Stomach smooth muscle (tissue), 2 donors: Measurements from ENCODE around the gene CELF2.

Experiments
- H3K27ac ChIP-seq: one replicate; pipeline ENCODE4 v1.7.0; 2013; ENCODE audit warnings: mild to moderate bottlenecking, low read length, inconsistent platforms
- H3K27me3 ChIP-seq, 2 donors: one replicate each; pipeline ENCODE4 v1.7.0; 2013; ENCODE audit warnings: low read length in 2 of 2; ENCODE audit not compliant: insufficient read depth in 2 of 2, control insufficient read depth in 1 of 2
- H3K36me3 ChIP-seq, 2 donors: one replicate each; pipeline ENCODE4 v1.7.0; 2013; ENCODE audit warnings: low read length in 2 of 2; ENCODE audit not compliant: control insufficient read depth in 2 of 2, insufficient read depth in 2 of 2
- H3K4me1 ChIP-seq: one replicate; pipeline ENCODE4 v1.7.0; 2013; ENCODE audit warnings: low read length; ENCODE audit not compliant: control insufficient read depth, insufficient read depth
- H3K4me3 ChIP-seq, 2 donors: one replicate each; pipeline ENCODE4 v1.7.0; 2013; ENCODE audit warnings: low read length in 2 of 2
- H3K9ac ChIP-seq, 2 donors: one replicate each; pipeline ENCODE4 v1.7.0; 2013; ENCODE audit warnings: low read length in 2 of 2, mild to moderate bottlenecking in 1 of 2
- H3K9me3 ChIP-seq, 2 donors: one replicate each; pipeline ENCODE4 v1.7.0; 2013; ENCODE audit warnings: low read length in 2 of 2; ENCODE audit not compliant: control insufficient read depth in 2 of 2
- donor health status: healthy.
- donor health status: Pancreatic carcinoma.

The CELF2 gene

GRCh38 chr10:11004144-11005077 is 13.3 kb upstream of the CELF2 start:
- Histone ChIP-seq H3K9me3 (no peaks in the 10 kb centered on the region), H3K9ac (no peak overlapping the region), H3K36me3 (no peaks in the 10 kb centered on the region), H3K27me3 (no peaks in the 10 kb centered on the region), H3K4me3 (no peak overlapping the region), H3K4me1 (no peaks in the 10 kb centered on the region), H3K27ac (no peak overlapping the region)

GRCh38 chr10:11005725-11006427 is 11.8 kb upstream of the CELF2 start:
- Histone ChIP-seq H3K27me3 (no peaks in the 10 kb centered on the region), H3K9ac (no peak overlapping the region), H3K27ac (no peak overlapping the region)

GRCh38 chr10:11006428-11006825 is 11.2 kb upstream of the CELF2 start:
- Histone ChIP-seq H3K36me3 (no peaks in the 10 kb centered on the region), H3K9me3 (no peaks in the 10 kb centered on the region), H3K27me3 (no peaks in the 10 kb centered on the region), H3K4me1 (no peaks in the 10 kb centered on the region), H3K9ac (no peak overlapping the region), H3K27ac (no peak overlapping the region), H3K4me3 (no peak overlapping the region)

More at GRCh38 chr10:11005725-11006427, 11.8 kb upstream of the CELF2 start:
- Histone ChIP-seq H3K9me3 (no peaks in the 10 kb centered on the region), H3K36me3 (no peaks in the 10 kb centered on the region), H3K4me1 (no peaks in the 10 kb centered on the region), H3K4me3 (no peak overlapping the region)

DNA sequence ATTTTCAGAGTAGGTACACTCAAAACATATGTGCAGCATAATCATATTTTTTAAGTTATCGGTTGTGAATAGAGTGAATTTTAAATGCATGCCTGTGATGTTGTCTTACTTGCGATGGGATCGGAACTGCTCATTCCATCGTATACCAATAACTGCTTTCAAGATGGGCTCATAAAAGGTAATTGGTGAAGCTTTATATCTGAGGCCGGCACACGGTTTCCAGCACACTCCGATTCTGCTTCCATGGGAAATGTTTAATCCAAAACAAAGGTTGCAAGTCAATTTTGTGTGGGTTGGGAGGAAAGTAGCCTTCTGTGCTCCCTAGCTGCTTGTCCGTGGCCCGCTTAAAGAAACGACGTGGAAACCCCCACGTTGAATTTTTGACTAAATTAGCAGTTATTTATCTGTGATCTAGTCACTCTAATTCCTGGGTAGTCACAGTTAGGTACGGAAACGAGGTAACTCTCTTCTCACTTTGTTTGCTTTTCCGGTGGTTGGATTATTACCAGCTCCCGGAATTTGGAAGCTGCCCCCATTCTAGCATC is 10.1 kb upstream of the CELF2 start:
- H3K4me3 ChIP-seq, result no peak overlapping the region
- H3K27ac ChIP-seq, result no peak overlapping the region
- no peaks in the 10 kb centered on the region for H3K27me3 ChIP-seq
- H3K4me1 ChIP-seq, result no peaks in the 10 kb centered on the region
- H3K36me3 ChIP-seq, result no peaks in the 10 kb centered on the region
- no peaks in the 10 kb centered on the region for H3K9me3 ChIP-seq
- H3K9ac ChIP-seq, result no peak overlapping the region

- Histone ChIP-seq H3K27me3 (no peaks in the 10 kb centered on the region), H3K9ac (no peak overlapping the region), H3K36me3 (no peaks in the 10 kb centered on the region), H3K4me1 (no peaks in the 10 kb centered on the region), H3K4me3 (no peak overlapping the region), H3K27ac (no peak overlapping the region), H3K9me3 (no peaks in the 10 kb centered on the region)
These were observed 8.0 kb upstream of the CELF2 start for GRCh38 chr10:11009471-11010308.

DNA sequence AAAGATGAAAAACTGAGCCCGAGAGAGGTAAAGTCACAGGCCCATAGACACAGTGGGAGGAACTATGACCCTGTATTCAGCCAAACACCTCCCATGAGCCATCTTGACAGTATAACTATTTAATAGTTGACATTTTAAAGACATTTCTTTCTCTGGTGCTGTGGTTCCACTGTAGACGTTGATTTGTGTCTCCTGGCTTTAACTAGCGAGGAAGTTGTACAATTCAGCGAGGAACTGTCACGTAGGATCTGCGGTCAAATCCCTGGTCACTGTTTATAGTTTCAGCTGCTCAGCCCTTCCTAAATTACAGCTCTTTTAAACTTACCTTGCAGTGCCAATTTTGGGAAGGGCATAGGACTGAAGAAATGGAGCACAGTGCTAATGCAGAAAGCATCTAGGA is 7.1 kb upstream of the CELF2 start:
- H3K36me3 ChIP-seq, result no peaks in the 10 kb centered on the region
- no peak overlapping the region for H3K4me3 ChIP-seq
- no peaks in the 10 kb centered on the region for H3K9me3 ChIP-seq
- no peaks in the 10 kb centered on the region for H3K27me3 ChIP-seq
- H3K9ac ChIP-seq, result no peak overlapping the region
- no peaks in the 10 kb centered on the region for H3K4me1 ChIP-seq
- H3K27ac ChIP-seq, result no peak overlapping the region

DNA sequence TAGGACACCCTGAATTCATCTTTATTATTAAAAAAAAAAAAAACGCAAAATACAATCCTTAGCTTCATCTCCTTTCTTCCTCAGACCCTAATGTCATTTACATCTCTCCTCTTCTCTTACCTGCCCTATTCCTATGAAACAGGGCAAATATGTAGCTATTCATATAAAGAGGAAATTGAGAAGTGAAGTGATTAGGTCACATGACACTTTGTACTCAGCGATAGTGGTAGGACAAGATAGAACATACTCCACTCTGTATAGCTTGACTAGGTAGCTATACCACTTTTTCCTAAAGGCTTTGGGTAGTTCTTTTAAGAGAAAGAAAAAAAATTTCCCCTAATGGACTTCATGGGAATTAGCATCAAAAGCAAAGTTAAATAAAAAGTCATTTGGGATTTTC is 6.2 kb upstream of the CELF2 start:
- no peak overlapping the region for H3K4me3 ChIP-seq
- no peak overlapping the region for H3K27ac ChIP-seq
- H3K36me3 ChIP-seq, result no peaks in the 10 kb centered on the region
- no peaks in the 10 kb centered on the region for H3K27me3 ChIP-seq
- H3K9me3 ChIP-seq, result no peaks in the 10 kb centered on the region
- H3K4me1 ChIP-seq, result no peaks in the 10 kb centered on the region
- no peak overlapping the region for H3K9ac ChIP-seq

DNA sequence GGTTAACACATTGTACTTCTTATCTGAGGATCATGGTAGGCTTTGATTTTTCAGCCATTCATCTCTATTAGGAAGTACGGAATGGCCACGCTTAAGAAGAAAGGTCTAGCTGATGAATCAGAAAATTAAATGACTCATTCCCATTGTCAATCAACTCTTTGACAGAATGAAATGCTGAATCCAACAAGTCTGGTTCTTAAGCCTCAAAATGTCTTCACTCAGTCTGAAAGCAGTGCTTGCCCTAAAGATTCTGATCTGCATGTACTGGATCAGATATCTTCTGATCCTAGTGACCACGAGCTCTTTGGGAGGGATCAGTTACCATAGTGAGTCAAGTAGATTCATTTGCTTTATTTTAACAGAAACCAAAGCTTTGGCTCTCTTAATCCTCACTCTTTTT is 5.7 kb upstream of the CELF2 start:
- no peak overlapping the region for H3K27ac ChIP-seq
- no peak overlapping the region for H3K9ac ChIP-seq
- H3K36me3 ChIP-seq, result no peaks in the 10 kb centered on the region
- no peak overlapping the region for H3K4me3 ChIP-seq
- H3K9me3 ChIP-seq, result no peaks in the 10 kb centered on the region
- H3K27me3 ChIP-seq, result no peaks in the 10 kb centered on the region
- H3K4me1 ChIP-seq, result no peaks in the 10 kb centered on the region

- Histone ChIP-seq H3K4me1 (peaks cover 5% of the 10 kb centered on the region), H3K9ac (no peak overlapping the region), H3K27me3 (no peaks in the 10 kb centered on the region), H3K9me3 (no peaks in the 10 kb centered on the region), H3K4me3 (no peak overlapping the region), H3K36me3 (no peaks in the 10 kb centered on the region), H3K27ac (no peak overlapping the region)
These were observed 5.0 kb upstream of the CELF2 start for GRCh38 chr10:11012421-11013295.

- Histone ChIP-seq H3K4me3 (no peak overlapping the region), H3K36me3 (no peaks in the 10 kb centered on the region), H3K4me1 (peaks cover 5% of the 10 kb centered on the region), H3K27me3 (no peaks in the 10 kb centered on the region), H3K9me3 (no peaks in the 10 kb centered on the region), H3K9ac (no peak overlapping the region), H3K27ac (no peak overlapping the region)
These were observed 3.8 kb upstream of the CELF2 start for GRCh38 chr10:11013836-11014235.
